IPS-15b (cell line): Measurements from ENCODE around the gene BCDIN3D.
"Not testable (repeated sequence)": the region's sequence is repeated elsewhere in the genome, so short reads cannot be mapped to it uniquely, and the experiment has no call there.

Experiments used
- H3K27me3 ChIP-seq: one replicate; pipeline ENCODE4 v1.6.1; 2013; ENCODE audit warnings: low read length; ENCODE audit not compliant: control insufficient read depth, insufficient read depth
- H3K36me3 ChIP-seq: one replicate; pipeline ENCODE4 v1.6.1; 2013; ENCODE audit warnings: low read length; ENCODE audit not compliant: control insufficient read depth, insufficient read depth
- H3K4me1 ChIP-seq: one replicate; pipeline ENCODE4 v1.6.1; 2013; ENCODE audit warnings: mild to moderate bottlenecking, low read length; ENCODE audit not compliant: control insufficient read depth, insufficient read depth
- H3K4me3 ChIP-seq: one replicate; pipeline ENCODE4 v1.5.1; 2013; ENCODE audit warnings: low read depth, low read length
- H3K9ac ChIP-seq: one replicate; pipeline ENCODE4 v1.6.1; 2013; ENCODE audit warnings: low read depth, mild to moderate bottlenecking, low read length
- H3K9me3 ChIP-seq: one replicate; pipeline ENCODE4 v1.6.1; 2013; ENCODE audit warnings: mild to moderate bottlenecking, low read length; ENCODE audit not compliant: control insufficient read depth, insufficient read depth

The BCDIN3D gene

DNA sequence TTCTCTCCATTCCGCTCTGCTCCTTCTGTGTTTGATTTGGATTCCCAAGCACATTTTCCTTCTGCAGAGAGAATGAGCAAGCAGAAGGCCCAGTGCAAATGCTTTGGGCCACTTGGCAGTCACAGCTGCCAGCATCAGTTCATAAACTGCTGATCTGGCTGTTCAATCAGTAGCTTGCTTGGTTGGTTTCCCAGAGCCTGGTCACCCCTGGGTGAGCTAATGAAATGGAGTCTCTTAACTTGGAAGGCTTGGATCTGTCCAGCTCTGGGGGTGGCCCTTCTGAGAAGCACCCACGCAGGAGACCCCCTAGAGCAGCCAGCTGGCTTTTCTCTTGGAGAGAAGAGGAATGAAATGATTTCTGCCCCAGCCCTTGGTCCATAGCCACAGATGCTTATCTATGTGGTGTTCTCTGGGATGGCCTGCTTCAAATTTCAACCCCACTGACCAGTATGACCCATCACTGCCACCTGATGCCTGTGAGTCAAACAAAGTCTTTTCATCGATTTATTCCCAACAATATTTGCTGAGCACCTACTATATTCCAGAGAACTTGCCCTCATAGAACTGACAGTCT, 30.5 kb upstream of the BCDIN3D start:
- Histone ChIP-seq H3K9ac (no peak overlapping the region), H3K9me3 (no peaks in the 10 kb centered on the region), H3K4me3 (no peak overlapping the region), H3K27me3 (no peaks in the 10 kb centered on the region), H3K4me1 (no peaks in the 10 kb centered on the region), H3K36me3 (no peaks in the 10 kb centered on the region)

DNA sequence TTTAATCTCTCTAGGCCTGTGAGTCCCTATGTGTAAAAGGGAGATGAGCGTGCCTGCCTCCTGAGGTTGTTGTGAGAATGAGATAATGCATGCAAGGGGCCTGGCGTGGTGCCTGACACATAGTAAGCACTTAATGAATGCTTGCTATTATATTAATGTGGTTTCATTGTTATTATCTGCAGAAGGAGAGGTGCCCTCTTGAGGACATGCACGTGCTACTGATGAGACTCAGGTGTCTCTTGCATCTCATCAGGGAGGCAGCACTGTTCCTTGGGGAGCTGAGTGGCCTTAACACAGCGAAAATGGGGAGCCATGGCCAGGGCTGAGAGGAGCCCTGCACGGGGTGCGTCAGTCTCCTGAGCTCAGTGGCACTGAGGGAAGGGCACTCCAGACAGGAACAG, 29.9 kb upstream of the BCDIN3D start:
- H3K4me3 ChIP-seq, result no peak overlapping the region
- no peak overlapping the region for H3K9ac ChIP-seq
- H3K27me3 ChIP-seq, result no peaks in the 10 kb centered on the region
- H3K36me3 ChIP-seq, result no peaks in the 10 kb centered on the region
- H3K9me3 ChIP-seq, result no peaks in the 10 kb centered on the region
- no peaks in the 10 kb centered on the region for H3K4me1 ChIP-seq

DNA sequence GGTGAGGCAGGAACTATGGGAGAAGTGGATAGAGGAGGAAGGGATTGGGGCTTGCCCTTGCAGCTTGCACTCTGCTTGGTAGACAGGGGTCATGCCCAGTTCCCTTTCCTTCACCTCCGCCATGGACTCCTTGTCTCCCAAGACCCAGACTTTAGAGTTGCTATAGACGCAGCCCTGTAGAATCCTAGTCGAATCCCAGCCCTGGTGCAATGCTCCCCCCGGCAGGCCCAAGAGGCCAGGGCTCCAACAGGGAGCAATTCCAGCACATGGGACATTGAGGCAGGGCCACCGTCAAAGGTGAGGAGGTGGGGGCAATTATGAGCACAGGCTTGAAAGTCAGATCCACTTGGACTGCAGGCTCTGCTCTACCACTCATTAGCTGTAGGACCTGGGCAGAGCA, 29.5 kb upstream of the BCDIN3D start:
- no peak overlapping the region for H3K4me3 ChIP-seq
- H3K9ac ChIP-seq, result no peak overlapping the region
- H3K27me3 ChIP-seq, result no peaks in the 10 kb centered on the region
- H3K36me3 ChIP-seq, result no peaks in the 10 kb centered on the region
- no peaks in the 10 kb centered on the region for H3K4me1 ChIP-seq
- no peaks in the 10 kb centered on the region for H3K9me3 ChIP-seq

DNA sequence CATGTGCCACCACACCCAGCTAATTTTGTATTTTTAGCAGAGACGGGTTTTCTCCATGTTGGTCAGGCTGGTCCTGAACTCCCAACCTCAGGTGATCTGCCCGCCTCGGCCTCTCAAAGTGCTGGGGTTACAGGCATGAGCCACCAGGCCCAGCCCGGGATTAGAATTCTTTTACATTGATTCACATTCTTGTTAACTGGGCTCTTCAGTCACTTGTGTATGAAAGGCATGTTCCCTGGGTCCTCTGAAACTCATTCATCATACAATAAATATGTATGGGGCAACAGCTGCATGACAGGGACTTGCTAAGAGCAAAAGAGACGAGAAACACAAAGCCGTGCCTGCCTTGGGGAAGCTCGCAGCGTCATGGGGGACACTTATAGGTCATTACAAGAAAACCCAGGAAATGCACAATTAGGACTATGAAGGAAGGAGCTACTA, 28.9 kb upstream of the BCDIN3D start:
- H3K4me3 ChIP-seq, H3K4me1 ChIP-seq, H3K9me3 ChIP-seq, H3K9ac ChIP-seq, H3K27me3 ChIP-seq, H3K36me3 ChIP-seq: not testable (repeated sequence)

DNA sequence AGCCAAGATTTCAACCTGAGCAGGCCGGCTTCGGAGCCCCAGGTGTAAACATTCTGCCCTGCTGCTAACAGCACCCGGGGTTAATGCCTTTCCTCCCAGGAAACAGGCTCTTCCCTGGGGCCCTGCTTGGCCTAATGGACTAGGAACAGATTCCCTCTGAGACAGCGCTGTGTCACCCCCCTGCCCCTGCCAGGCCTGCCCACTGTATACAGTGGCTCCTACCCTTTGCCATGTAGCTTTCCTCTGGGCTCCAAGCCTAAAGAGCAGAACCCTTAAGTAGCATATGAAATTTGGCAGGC, 28.3 kb upstream of the BCDIN3D start:
- Histone ChIP-seq H3K9me3 (no peaks in the 10 kb centered on the region), H3K36me3 (no peaks in the 10 kb centered on the region), H3K9ac (no peak overlapping the region), H3K4me1 (no peaks in the 10 kb centered on the region), H3K27me3 (no peaks in the 10 kb centered on the region), H3K4me3 (no peak overlapping the region)

DNA sequence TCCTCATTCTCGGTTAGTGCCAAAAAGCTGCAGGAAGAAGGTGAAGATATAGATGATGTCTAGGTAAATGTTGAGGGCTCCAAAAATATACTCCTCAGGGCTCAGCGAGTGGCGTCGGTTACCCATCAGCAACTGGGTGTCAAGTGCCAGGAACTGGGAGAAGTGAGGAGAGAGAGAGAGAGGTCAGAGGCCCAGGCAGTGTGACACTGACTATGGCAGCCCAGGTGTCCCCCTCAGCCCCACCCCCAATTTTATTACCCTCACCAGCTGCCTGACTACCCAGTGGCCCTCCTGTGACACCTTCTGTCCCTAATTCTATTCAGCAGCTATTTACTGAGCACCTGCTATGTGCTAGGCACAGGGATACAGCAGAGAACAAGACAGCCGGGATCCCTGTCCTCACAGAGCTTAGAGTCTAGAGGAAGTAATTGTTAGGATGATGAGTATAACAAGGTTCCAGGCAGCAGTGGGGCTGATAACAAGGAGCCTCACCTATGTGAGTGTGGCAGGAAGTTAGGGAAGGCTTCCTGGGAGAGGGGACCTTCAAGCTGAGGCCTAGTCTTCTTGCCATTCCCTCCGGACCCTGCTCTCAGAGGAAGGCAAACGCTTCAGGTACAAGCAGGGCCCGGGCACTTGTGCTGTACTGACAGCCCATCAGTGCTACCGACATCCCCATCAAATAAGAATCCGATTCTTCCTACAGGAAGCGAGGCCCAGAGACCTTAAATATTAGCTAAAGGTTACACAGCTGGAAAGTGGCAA, 27.8 kb upstream of the BCDIN3D start:
- Histone ChIP-seq H3K27me3 (no peaks in the 10 kb centered on the region), H3K9me3 (no peaks in the 10 kb centered on the region), H3K36me3 (no peaks in the 10 kb centered on the region), H3K4me3 (no peak overlapping the region), H3K4me1 (no peaks in the 10 kb centered on the region), H3K9ac (no peak overlapping the region)

DNA sequence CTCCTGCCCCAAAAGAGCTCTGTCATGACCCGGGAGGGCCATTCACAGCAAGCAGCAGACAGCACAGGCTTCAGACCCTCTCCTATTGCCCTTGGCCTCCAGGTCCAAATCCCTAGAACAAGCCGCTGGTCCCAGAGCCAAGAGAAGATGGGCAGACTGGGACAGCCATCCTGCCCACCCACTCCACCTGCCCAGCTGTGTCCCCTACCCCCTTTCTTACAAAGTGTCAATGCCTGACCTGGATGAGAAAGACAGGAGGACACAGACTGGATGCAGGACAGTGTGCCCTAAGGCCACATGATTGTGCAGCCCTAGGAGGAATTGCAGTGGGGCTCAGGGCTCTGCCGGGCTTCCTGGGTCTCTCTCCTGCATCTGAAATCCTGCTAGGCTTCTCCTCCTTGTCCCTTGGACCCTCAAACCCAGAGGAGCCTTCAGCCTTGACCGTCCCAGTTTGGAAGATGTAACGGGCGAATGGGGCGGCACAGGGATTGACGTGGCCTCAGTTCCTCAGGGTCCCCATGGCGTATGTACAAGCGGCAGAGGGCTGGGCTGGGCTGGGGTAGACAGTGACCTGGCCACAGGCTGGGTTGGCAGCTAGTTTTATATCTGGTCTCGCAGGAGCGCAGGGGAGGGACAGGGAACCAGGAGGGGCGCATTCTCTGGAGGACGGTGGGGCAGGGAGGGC, 27.1 kb upstream of the BCDIN3D start:
- Histone ChIP-seq H3K4me3 (no peak overlapping the region), H3K9me3 (no peaks in the 10 kb centered on the region), H3K9ac (no peak overlapping the region), H3K4me1 (no peaks in the 10 kb centered on the region), H3K27me3 (no peaks in the 10 kb centered on the region), H3K36me3 (no peaks in the 10 kb centered on the region)

DNA sequence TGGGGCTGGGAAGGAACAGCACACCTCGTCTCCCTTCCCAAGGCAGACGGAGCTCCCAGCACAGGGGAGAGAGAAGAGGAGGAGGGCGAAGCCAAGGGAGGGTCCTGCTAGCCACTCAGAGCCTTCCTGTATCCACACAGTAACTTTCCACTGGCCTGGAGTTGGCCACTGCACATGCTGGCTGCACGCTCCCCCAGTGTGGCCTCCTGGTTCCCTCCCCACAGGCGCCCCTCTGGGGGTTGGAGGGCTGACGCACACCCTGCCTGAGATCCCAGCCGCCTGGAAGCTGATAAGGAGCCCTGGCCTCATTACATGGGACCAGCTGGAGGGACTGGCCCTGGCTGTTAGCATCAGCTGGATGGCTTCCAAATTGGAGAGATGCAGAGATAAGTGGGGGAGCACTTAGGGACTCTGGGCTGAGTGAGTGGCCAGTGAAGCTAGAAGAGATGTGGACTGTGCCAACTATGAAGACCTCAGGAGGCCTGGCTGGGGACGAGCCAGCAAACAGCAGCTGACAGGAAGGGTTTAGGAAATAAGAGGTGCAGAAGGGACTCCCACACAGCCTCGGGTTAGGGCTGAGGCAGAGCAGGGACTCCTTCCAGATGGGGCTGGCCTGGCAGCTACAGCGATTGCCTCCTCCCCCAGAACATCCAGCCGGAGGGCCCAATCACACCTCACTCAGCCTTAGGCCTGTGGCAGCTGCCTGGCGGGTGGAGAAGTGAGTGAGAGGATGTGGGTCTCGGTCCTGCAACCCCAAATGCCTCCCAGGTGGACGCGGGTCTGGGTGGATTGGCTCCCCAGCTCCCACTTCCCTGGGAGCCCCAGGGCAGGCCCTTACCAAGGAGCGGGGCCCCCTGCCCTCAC, 26.3 kb upstream of the BCDIN3D start:
- Histone ChIP-seq H3K4me3 (no peak overlapping the region), H3K36me3 (no peaks in the 10 kb centered on the region), H3K4me1 (no peaks in the 10 kb centered on the region), H3K9ac (no peak overlapping the region), H3K9me3 (no peaks in the 10 kb centered on the region), H3K27me3 (no peaks in the 10 kb centered on the region)

DNA sequence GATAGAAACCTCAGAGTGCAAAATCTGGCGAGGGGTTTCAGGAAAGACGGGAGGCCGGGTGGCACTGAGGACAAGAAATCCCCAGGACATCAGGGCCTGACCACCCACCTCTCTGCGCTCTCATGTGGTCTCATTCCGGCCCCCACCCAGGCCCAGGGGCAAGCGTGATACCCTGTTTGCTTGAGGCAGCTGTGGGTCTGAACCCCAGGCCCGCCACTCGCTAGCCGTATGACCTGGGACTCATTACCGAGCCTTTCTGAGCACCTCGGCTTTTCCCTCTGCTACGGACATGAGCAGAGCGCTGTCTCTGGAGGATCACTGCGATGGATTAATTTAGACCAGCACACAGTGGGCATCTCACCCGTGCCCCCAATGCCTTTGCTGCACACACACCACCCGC, 25.5 kb upstream of the BCDIN3D start:
- H3K4me3 ChIP-seq, result no peak overlapping the region
- no peaks in the 10 kb centered on the region for H3K27me3 ChIP-seq
- H3K36me3 ChIP-seq, result no peaks in the 10 kb centered on the region
- H3K9ac ChIP-seq, result no peak overlapping the region
- H3K9me3 ChIP-seq, result no peaks in the 10 kb centered on the region
- H3K4me1 ChIP-seq, result no peaks in the 10 kb centered on the region

DNA sequence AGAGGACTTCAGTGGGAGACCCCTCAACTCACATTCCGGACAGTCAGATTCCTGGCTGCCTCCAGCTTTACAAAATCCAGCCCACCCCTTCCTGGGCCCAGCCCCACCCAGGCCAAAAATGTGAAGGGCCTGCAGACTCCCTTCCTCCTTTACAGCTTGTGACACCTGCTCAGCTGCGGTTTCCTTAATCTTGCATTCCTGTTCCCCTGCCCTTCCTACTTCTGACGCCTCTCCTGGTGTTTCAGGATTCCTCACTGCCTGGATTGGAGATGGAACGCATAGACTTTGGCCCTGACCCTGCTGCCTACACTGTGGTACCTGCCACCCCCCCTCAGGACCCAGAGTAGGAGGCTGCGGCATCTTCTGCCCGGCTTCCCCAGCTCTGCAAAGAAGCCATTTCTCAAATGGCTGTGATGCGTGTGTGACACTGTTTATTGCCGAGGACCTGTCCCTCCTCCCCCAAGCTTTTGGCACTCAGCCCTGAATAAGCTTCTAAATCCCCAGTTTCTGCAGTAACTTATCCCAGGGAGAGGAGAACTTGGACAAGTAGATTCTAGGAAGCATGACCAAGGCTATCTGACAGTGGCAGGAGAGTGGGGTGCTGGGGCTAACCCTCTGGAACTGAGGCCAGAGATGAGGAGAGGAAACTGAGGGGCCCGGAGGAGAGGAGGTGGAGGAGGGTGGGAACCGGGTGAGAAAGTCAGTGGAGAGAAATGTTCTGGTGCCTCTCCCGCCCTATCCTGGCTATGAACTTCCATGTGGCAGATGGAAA, 24.9 kb upstream of the BCDIN3D start:
- Histone ChIP-seq H3K9ac (no peak overlapping the region), H3K36me3 (no peaks in the 10 kb centered on the region), H3K4me1 (no peaks in the 10 kb centered on the region), H3K9me3 (no peaks in the 10 kb centered on the region), H3K4me3 (no peak overlapping the region), H3K27me3 (no peaks in the 10 kb centered on the region)

DNA sequence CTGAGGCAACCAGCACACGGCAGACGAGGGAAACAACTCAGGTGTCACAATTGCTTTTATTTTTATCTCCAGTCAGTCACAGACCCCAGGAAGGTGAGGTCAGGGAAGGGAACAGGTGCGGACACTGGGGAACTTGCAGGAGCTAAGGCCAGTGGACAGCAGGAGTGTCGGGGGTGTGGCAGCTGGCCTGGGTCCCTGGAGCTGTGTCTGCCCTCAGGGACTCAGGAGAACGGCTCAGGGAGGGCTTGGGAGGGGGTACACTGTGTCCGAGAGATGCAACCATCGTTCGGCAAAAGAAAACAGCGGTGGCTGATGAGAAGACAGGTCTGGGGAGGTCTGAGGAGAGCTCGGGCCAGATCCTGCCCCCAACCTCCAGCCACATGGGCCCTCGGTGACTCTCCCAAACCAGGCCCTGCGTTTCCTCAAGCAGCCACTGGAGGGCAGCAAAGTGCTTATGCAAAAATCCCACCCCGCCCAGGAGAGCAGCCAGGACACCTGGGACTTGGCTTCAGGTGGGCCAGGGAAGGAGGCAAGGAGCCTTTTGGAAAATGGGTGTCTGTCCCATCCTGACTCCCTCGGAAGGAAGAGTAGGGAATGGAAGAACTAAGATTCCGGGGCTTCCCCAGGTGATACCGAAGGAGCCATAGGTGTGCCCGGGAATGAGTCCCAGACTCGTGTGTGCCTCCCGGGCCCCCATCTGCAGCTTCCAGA, 24.1 kb upstream of the BCDIN3D start:
- Histone ChIP-seq H3K9me3 (no peaks in the 10 kb centered on the region), H3K9ac (no peak overlapping the region), H3K4me1 (no peaks in the 10 kb centered on the region), H3K27me3 (no peaks in the 10 kb centered on the region), H3K36me3 (no peaks in the 10 kb centered on the region), H3K4me3 (no peak overlapping the region)
